Measurements from ENCODE around the gene NLGN1. TPM values are rescaled to one million over a fixed set of nuclear protein-coding genes. Genes with fewer than 3 reads are reported as not detected.
"Not testable (repeated sequence)": the region's sequence is repeated elsewhere in the genome, so short reads cannot be mapped to it uniquely, and the experiment has no call there.

Gene NLGN1
- total RNA-seq, 1 donor from 2014 or later = 4.5 TPM

DNA sequence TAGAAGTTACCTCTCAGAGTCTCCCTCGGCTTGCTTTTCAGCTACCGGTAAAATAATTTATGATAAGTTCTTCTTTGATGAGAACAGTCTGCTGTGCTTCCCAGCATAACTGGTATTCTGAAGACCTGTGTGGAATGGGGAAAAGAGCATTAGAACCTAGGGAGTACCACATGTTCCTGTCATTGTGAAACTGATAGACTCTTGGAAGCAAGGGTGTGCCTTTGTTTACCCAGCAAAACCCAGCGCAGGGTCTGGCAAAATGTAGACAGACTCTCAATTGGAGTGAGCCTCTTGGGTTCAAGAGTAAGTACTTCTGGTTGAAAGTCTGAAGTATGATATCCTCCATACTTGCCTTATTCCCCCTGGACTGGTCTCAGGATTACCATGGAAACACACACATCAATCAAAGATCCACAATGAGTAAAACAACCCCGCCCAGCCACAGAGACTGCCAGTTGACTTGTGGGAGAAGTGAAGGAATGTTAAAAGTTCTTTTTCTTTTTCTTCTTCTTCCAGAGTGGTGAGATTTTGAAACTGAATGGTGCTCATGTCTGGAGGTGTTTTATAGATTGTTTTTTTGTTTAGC, 809.2 kb downstream of the NLGN1 start:
- Histone ChIP-seq H3K36me3 (ENCODE audit: control insufficient read depth, insufficient read depth, low read length) (no peaks in the 10 kb centered on the region), H3K4me3 (ENCODE audit: low read depth, low read length) (no peak overlapping the region), H3K27me3 (ENCODE audit: control insufficient read depth, insufficient read depth, low read length) (no peaks in the 10 kb centered on the region)
- TF ChIP-seq, protein P1, sequence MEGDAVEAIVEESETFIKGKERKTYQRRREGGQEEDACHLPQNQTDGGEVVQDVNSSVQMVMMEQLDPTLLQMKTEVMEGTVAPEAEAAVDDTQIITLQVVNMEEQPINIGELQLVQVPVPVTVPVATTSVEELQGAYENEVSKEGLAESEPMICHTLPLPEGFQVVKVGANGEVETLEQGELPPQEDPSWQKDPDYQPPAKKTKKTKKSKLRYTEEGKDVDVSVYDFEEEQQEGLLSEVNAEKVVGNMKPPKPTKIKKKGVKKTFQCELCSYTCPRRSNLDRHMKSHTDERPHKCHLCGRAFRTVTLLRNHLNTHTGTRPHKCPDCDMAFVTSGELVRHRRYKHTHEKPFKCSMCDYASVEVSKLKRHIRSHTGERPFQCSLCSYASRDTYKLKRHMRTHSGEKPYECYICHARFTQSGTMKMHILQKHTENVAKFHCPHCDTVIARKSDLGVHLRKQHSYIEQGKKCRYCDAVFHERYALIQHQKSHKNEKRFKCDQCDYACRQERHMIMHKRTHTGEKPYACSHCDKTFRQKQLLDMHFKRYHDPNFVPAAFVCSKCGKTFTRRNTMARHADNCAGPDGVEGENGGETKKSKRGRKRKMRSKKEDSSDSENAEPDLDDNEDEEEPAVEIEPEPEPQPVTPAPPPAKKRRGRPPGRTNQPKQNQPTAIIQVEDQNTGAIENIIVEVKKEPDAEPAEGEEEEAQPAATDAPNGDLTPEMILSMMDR (IDR thresholded peaks at IDR 0.05; ENCODE audit: insufficient read depth, low read length, poor library complexity, severe bottlenecking) = no peak
- DNase-seq (ENCODE audit: low read depth) = no peak

DNA sequence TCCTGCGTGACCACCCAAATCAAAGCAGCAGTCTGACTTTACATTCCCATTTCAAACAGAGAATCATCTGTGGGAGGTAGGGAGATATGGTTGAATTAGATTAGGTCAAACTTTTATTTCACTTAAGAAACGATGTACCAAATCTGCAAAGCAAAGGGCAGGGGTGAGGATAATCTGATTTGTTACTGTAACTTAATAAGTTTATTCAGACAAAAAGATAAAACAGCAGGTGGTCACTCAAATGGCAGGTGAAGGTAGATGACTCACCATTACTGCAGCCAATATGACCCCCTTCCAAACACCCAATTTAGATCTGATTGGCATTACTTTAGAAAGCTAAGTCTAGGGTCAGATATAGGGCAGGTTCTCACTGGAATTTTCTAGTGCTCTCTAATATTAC, 810.6 kb downstream of the NLGN1 start:
- Histone ChIP-seq H3K4me3 (ENCODE audit: low read depth, low read length) (no peak overlapping the region), H3K27me3 (ENCODE audit: control insufficient read depth, insufficient read depth, low read length) (no peaks in the 10 kb centered on the region), H3K36me3 (ENCODE audit: control insufficient read depth, insufficient read depth, low read length) (no peaks in the 10 kb centered on the region)
- TF ChIP-seq, protein P1 (IDR thresholded peaks at IDR 0.05; ENCODE audit: insufficient read depth, low read length, poor library complexity, severe bottlenecking) = no peak
- DNase-seq (ENCODE audit: low read depth) = no peak

DNA sequence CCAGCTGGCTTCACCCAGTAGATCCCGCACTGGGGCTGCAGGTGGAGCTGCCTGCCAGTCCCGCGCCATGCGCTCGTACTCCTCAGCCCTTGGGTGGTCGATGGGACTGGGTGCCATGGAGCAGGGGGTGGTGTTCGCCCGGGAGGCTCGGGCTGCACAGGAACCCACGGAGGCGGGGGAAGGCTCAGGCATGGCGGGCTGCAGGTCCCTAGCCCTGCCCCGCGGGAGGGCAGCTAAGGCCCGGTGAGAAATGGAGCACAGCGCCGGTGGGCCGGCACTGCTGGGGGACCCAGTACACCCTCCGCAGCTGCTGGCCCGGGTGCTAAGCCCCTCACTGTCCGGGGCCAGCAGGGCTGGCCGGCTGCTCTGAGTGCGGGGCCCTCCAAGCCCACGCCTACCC, 814.4 kb downstream of the NLGN1 start:
- not testable (repeated sequence) for DNase-seq (ENCODE audit: low read depth); H3K4me3 ChIP-seq (ENCODE audit: low read depth, low read length); H3K36me3 ChIP-seq (ENCODE audit: control insufficient read depth, insufficient read depth, low read length); H3K27me3 ChIP-seq (ENCODE audit: control insufficient read depth, insufficient read depth, low read length)

DNA sequence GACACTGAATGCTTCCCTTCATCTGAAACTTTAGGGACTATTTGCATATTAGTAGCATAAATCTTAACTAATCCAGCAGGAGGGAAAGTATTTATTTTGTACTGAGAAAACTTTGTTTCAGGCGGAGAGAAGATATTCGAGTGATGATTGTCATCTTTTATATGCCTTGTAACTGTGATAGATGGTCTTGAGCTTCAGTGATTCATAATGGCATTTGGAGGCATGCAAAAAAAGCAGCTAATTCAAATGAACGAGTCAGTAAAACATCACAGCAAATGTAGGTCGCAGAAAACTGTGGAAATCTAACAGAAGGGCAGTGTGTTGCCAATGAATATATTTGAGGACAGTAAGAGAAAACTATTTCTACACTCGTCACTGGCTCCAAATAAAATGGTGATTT, 817.9 kb downstream of the NLGN1 start:
- DNase-seq (ENCODE audit: low read depth) = no peak
- Histone ChIP-seq H3K4me3 (ENCODE audit: low read depth, low read length) (no peak overlapping the region), H3K27me3 (ENCODE audit: control insufficient read depth, insufficient read depth, low read length) (no peaks in the 10 kb centered on the region), H3K36me3 (ENCODE audit: control insufficient read depth, insufficient read depth, low read length) (no peaks in the 10 kb centered on the region)
- TF ChIP-seq, protein P1 (IDR thresholded peaks at IDR 0.05; ENCODE audit: insufficient read depth, low read length, poor library complexity, severe bottlenecking) = no peak

DNA sequence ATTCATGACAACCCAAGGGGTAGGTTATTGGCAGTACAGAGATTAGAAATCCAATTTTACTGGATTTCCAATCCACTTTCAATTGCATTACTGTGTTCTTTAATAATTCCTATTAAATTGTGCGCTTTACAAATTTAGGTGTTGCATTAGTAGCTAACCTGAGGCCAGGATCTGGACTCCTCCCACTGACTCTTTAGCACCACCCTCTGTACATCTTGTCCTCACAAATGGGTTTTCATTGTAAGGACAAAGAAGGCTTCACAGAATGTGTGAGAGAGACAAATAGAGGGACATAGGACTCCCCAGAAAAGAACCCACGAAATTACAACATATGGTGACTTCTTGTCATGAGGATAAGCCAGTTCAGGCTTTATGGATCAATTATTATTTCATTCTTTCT, 818.5 kb downstream of the NLGN1 start:
- TF ChIP-seq, protein P1 (IDR thresholded peaks at IDR 0.05; ENCODE audit: insufficient read depth, low read length, poor library complexity, severe bottlenecking) = no peak
- no peak for DNase-seq (ENCODE audit: low read depth)
- no peaks in the 10 kb centered on the region for H3K36me3 ChIP-seq (ENCODE audit: control insufficient read depth, insufficient read depth, low read length)
- no peak overlapping the region for H3K4me3 ChIP-seq (ENCODE audit: low read depth, low read length)
- no peaks in the 10 kb centered on the region for H3K27me3 ChIP-seq (ENCODE audit: control insufficient read depth, insufficient read depth, low read length)

DNA sequence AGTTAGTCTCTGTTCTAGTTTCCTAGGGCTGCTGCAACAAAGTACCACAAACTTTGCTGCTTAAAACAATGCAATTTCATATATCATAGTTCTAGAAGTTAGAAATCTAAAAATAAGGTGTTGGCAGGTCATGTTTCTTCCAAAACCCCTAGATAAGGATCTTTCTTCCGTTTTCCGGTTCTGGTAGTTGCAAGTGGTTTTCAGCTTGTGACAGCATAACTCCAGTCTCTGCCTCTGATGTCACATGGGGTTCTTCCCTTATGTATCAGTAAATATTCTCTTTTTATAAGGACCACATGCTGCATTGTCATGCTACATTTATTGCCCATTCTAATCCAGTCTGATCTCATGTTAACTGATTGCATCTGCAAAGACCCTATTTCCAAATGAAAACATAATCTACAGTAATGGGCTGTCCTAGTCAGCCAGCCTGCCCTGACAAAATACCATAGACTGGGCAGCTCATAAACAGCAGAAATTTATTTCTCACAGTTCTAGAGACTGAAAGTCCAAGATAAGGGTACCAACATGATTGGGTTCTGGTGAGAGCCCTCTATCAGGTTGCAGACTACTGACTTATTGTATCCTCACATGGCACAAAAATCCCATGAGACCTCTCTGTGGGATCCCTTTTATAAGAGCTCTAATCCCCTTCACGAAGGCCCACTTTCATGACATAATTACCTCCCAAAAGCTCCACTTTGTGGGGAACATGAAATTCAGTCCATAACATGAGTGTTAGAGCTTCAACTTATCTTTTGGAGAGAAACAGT, 819.6 kb downstream of the NLGN1 start:
- TF ChIP-seq, protein P1 (IDR thresholded peaks at IDR 0.05; ENCODE audit: insufficient read depth, low read length, poor library complexity, severe bottlenecking) = no peak
- no peak for DNase-seq (ENCODE audit: low read depth)
- Histone ChIP-seq H3K27me3 (ENCODE audit: control insufficient read depth, insufficient read depth, low read length) (no peaks in the 10 kb centered on the region), H3K36me3 (ENCODE audit: control insufficient read depth, insufficient read depth, low read length) (no peaks in the 10 kb centered on the region), H3K4me3 (ENCODE audit: low read depth, low read length) (no peak overlapping the region)
